Fibroblast of the aortic adventitia (primary cell): Measurements from ENCODE around the gene LRIF1. TPM values are rescaled to one million over a fixed set of nuclear protein-coding genes. Genes with fewer than 3 reads are reported as not detected.
"Not testable (repeated sequence)": the region's sequence is repeated elsewhere in the genome, so short reads cannot be mapped to it uniquely, and the experiment has no call there.

Experiments used
- DNase-seq: peaks from one replicate; pipeline ENCODE4 v3.0.0-alpha.2; 2010; ENCODE audit warnings: low read depth
- H3K4me3 ChIP-seq: 2 replicates; pipeline ENCODE4 v1.5.1; 2011; ENCODE audit warnings: low read depth, mild to moderate bottlenecking, control low read depth, low read length, moderate library complexity
- CTCF ChIP-seq: IDR thresholded peaks from 2 replicates; pipeline ENCODE4 v1.5.1; 2011; ENCODE audit warnings: mild to moderate bottlenecking, low read length, control low read depth, inconsistent platforms; ENCODE audit not compliant: insufficient read depth
- total RNA-seq: library from RNA; depleted of rRNA; stranded (reverse); fragments of >200 nt; gene quantifications from 2 replicates; pipeline ENCODE4 v1.2.3, GENCODE V29; 2012; ENCODE audit warnings: low replicate concordance

LRIF1 gene
- total RNA-seq = 15.2 and 19.5 TPM in 2 replicates

DNA sequence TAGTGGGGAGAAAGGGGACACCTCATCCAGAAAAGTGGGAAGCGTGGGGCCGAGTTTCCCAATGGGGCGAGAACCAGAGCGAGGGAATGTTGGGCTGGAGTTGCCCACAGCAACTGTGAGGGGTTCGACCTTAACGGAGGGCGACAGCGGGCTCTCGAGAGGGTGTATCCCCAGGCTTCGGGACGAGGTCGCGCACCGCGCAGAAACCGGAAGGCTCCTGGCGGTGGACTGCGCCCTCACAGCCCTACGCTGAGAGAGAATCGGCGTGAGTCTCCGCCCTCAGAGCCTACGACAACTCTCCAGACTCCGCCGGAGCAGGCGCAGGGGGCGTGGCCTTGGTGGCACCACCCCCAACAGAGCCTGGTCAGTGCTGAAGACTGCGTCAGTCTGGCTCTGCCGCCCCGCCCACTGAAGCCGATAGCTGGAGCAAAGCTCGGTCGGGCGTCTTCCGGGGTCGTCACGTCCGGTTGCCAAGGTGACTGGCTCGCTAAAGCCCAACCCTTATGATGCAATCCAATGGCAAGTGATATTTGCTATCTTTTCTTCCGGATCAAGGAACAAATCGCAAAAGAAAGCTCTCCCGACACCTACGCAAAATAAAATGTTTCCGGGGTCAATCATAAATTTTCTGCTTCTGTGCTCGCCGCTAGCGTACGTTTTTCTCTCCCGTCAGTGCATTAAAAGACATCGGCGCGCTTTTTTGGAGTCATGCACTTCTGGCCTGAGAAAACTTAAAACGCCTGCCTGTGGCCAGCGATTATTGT is at the start of gene LRIF1:
Gene LRIF1 (minus strand): TSS at position 232 of the 764 bp plus-strand sequence. CDS start 234 bp downstream, outside the sequence.
- peak; percentile 99 for DNase-seq
- peak within 1 kb of the TSS; percentile 87 for H3K4me3 ChIP-seq
- peak; percentile 68 for TF ChIP-seq CTCF

DNA sequence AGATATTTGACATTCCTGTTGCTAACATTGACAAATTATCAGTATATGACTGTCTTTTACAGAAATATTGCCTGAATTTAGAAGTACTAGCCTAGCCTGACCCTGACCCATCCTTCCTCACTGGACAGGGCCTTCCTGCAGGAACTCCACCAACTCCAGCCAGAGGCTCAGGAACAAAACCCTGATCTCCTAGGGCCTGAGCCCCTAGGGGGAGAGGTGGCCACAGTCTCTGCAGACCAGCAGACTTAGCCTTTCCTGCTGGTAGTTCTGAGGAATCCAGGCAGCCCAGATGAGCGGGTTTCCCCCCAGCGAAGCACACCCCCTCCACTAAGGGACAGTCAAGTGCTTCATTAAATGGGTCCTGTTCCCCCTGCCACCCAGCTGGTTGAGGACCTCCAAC is 44.3 kb upstream of the LRIF1 start:
- no peak for TF ChIP-seq CTCF
- DNase-seq = no peak
- H3K4me3 ChIP-seq = no peak overlapping the region

DNA sequence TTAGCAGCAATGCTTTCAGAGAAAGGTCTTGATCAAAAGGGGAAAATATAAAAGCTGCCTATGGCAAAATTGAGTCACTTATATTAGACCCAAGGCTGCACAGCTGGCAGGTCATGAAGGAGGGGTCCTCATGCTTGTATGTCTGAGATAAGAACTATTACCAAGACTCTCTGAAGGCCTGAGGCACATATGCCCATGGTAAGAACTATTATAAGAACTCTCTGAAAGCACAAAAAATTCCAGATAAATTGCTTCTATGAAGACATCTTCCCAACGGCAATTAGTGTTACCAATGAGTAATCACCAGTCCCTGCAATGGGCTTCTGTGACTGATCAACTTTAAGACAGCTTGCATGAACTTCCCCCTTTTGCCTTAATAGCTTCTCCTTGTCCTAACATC is 42.8 kb upstream of the LRIF1 start:
- DNase-seq = no peak
- no peak overlapping the region for H3K4me3 ChIP-seq
- no peak for TF ChIP-seq CTCF

GRCh38 chr1:110999607-111000006 is 35.9 kb upstream of the LRIF1 start:
- not testable (repeated sequence) for DNase-seq, H3K4me3 ChIP-seq

DNA sequence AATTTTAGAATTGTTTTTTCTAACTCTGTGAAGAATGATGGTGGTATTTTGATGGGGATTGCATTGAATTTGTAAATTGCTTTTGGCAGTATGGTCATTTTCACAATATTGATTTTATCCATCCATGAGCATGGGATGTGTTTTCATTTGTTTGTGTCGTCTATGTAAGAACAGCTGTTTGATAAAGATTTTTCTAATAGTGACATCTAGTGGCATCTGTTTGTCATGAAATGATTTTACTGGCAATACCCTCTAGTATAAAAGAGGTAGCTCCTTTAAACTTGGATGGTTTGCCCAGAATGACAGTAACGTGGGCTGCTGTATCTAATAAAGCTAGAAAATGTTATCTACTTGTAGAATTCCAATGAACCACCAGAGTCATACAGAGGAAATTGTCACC is 28.6 kb upstream of the LRIF1 start:
- TF ChIP-seq CTCF = peak; percentile 2
- not testable (repeated sequence) for H3K4me3 ChIP-seq
- peak; percentile 16 for DNase-seq

- DNase-seq, H3K4me3 ChIP-seq: not testable (repeated sequence)
These were observed 27.6 kb upstream of the LRIF1 start for GRCh38 chr1:110991295-110991694.

DNA sequence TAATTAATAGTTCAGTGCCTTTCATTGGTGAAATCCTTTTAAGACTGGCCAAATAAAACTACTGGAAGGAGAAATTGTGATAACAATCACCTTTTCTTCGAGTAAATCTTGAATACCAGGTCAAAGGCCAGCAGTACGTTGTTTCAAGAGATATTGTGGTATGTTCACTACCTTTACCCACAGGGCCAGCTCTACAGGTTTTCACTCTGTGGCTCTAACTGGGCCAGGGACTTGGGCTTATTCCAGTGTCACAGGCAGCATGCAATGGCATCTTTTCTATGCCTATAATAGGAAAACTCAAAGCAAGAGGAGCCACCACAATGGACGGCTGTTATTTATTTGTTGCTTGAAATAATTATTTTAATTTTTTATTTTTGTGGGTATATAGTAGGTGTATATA is 26.8 kb upstream of the LRIF1 start:
- no peak overlapping the region for H3K4me3 ChIP-seq
- TF ChIP-seq CTCF = no peak
- no peak for DNase-seq

DNA sequence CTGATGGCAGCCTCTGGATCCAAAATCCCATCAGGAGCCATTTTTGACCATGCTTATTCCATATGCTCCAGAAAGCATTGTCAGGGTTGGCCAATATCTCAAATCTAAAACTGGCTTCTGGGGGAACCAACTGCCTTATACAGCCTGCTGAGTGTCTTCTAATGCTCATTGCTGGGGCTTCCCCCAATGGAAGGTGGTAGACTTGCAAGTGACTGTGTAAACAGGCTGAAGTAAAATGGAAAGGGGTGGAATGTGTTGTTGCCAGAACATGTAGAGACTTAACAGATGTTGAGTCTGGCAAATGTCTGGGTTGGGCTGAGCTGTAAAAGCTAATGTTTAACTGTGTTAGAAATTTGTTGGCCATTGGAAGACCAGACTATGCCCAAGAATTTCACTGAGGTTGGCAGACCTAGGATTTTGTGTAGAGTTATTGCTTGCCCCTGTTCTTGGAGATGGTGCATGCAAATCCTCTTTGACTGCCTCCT is 22.7 kb upstream of the LRIF1 start:
- no peak for DNase-seq
- TF ChIP-seq CTCF = no peak
- H3K4me3 ChIP-seq = no peak overlapping the region
